Transverse colon (tissue), 4 donors: ENCODE data around the gene CPSF6. TPM values are rescaled to one million over a fixed set of nuclear protein-coding genes. Genes with fewer than 3 reads are reported as not detected.
"Not testable (repeated sequence)": the region's sequence is repeated elsewhere in the genome, so short reads cannot be mapped to it uniquely, and the experiment has no call there.

Source experiments
- DNase-seq: peaks from one replicate; pipeline ENCODE4 v3.0.0-alpha.2; 2019
- H3K27ac ChIP-seq, 4 donors: fragments of 200-600 bp; sonication (generic); 2 replicates each; pipeline ENCODE4 v1.5.1; 2016 to 2018; ENCODE audit warnings: inconsistent platforms in 4 of 4
- H3K27me3 ChIP-seq: fragments of 200-600 bp; sonication (generic); 2 replicates; pipeline ENCODE4 v1.5.1; 2017; ENCODE audit warnings: inconsistent platforms
- H3K36me3 ChIP-seq, 4 donors: fragments of 200-600 bp; sonication (generic); 2 replicates each; pipeline ENCODE4 v1.5.1; 2017 to 2019; ENCODE audit warnings: inconsistent platforms in 4 of 4
- H3K4me1 ChIP-seq, 4 donors: fragments of 200-600 bp; sonication (generic); 2 replicates each; pipeline ENCODE4 v1.5.1; 2017 to 2020; ENCODE audit warnings: inconsistent platforms in 4 of 4
- H3K4me3 ChIP-seq, 4 donors: fragments of 200-600 bp; sonication (generic); 1 replicate in 1 of 4; 2 replicates in 3 of 4; pipeline versions ENCODE4 v1.5.1 to v1.6.1; 2017 to 2019; ENCODE audit warnings: inconsistent platforms in 4 of 4
- H3K9me3 ChIP-seq, 2 donors: fragments of 200-600 bp; sonication (generic); 2 replicates each; pipeline ENCODE4 v1.5.1; 2017 to 2019; ENCODE audit warnings: inconsistent platforms in 2 of 2
- EP300 ChIP-seq: sonication (generic); formaldehyde crosslinking; IDR thresholded peaks from one replicate; pipeline ENCODE4 v1.6.1; 2017; ENCODE audit warnings: antibody characterized with exemption, low read depth
- POLR2A ChIP-seq: fragments of 450-650 bp; IDR thresholded peaks from one replicate; pipeline ENCODE4 v1.6.1; 2016; ENCODE audit warnings: antibody characterized with exemption, mild to moderate bottlenecking, moderate library complexity
- POLR2AphosphoS5 ChIP-seq, 3 donors: sonication (generic); formaldehyde crosslinking; IDR thresholded peaks; one replicate each; pipeline ENCODE4 v1.6.1; 2016; ENCODE audit warnings: antibody characterized with exemption in 3 of 3
- WGBS, 2 donors: methylation state at CpG; one replicate each; pipeline ENCODE4 v1.1.5; 2018; ENCODE audit warnings: low coverage in 1 of 2; 5-methylcytosine and 5-hydroxymethylcytosine counted together
- in situ Hi-C, 4 donors: fragments of 200-750 bp; cut with MboI; loops; one replicate each; pipeline versions ENCODE4 v1.15.0 to v1.15.1; 2017; ENCODE audit warnings: low sequenced_read_pairs in 3 of 4, low pct_ligation_motif_present in 1 of 4, low pct_unique_long_range_greater_than_20kb in 1 of 4
- intact Hi-C: fragments of 100-400 bp; cut with DNase I; formaldehyde crosslinking; loops from one replicate; pipeline ENCODE4 v1.15.1; 2023; ENCODE audit warnings: low total_unique reads
- total RNA-seq, 4 donors: library from RNA; depleted of rRNA; stranded (reverse); fragments of >200 nt; gene quantifications; one replicate each; pipeline ENCODE4 v1.1.0, GENCODE V29; 2016
- TF ChIP-seq, protein P1 (sequence below), 5 experiments: fragments of 200-600 bp in 3 of 5; fragments of 450-650 bp in 2 of 5; sonication (generic) in 3 of 5; IDR thresholded peaks; 1 replicate in 2 of 5; 2 replicates in 3 of 5; pipeline ENCODE4 v1.5.1; 2016 to 2017; ENCODE audit warnings: antibody characterized with exemption in 5 of 5, inconsistent platforms in 3 of 5, mild to moderate bottlenecking in 2 of 5, moderate library complexity in 1 of 5

CPSF6 gene, protein sequence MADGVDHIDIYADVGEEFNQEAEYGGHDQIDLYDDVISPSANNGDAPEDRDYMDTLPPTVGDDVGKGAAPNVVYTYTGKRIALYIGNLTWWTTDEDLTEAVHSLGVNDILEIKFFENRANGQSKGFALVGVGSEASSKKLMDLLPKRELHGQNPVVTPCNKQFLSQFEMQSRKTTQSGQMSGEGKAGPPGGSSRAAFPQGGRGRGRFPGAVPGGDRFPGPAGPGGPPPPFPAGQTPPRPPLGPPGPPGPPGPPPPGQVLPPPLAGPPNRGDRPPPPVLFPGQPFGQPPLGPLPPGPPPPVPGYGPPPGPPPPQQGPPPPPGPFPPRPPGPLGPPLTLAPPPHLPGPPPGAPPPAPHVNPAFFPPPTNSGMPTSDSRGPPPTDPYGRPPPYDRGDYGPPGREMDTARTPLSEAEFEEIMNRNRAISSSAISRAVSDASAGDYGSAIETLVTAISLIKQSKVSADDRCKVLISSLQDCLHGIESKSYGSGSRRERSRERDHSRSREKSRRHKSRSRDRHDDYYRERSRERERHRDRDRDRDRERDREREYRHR
- 10 to 100 TPM; 26.1 to 46.0 (median 33.8) TPM for total RNA-seq

DNA sequence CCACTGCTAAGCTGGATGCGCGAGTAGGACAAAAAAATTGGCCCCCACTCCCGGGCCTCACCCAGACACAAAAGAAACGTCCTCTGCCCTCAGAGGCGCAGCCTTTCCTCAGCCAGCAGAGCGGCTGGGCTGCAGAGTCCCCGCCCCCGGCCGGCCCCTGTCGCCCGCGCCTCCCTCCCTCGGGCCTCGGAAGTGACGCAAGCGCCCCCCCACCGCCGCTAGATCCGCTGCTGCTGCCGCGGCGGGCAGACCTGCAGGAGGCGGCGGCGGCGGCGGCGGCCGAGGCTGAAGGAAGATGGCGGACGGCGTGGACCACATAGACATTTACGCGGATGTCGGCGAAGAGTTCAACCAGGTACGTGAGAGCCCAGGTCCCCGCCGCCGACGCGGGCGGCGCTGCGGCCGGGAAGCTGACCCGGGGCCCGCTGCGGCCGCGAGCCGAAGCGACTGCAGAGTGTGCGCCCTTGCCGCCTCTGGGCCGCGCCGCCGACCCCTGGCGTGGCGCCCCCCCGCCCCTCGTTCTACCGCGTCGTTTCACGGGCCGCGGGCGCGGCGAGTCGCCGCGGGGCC lies at the start of gene CPSF6:
Gene CPSF6 (plus strand): TSS at position 218 of the 570 bp plus-strand sequence. CDS start 78 bp downstream, at position 296.
- Histone ChIP-seq H3K4me1 (peaks cover 19 to 50% (median 37%) of the 10 kb centered on the region in 4 donors), H3K36me3 (no peaks in the 10 kb centered on the region), H3K27me3 (no peaks in the 10 kb centered on the region), H3K9me3 (no peaks in the 10 kb centered on the region), H3K27ac (peak within 1 kb of the TSS; percentile 97 to 99 (median 98)), H3K4me3 (peak within 1 kb of the TSS; percentile 52 to 100 (median 90))
- 0 to 1% methylated on average over 2 to 43 of the region's 75 CpGs for WGBS, 2 donors
- peak; percentile 98 for DNase-seq
- intact Hi-C loops (no loop called here), in situ Hi-C loops (no loop called here)
- TF ChIP-seq POLR2AphosphoS5 (IDR thresholded peaks at IDR 0.05) = peak; percentile 98 to 99 (median 99)
- peak; percentile 95 for TF ChIP-seq POLR2A
- TF ChIP-seq EP300 = no peak
- TF ChIP-seq, protein P1, sequence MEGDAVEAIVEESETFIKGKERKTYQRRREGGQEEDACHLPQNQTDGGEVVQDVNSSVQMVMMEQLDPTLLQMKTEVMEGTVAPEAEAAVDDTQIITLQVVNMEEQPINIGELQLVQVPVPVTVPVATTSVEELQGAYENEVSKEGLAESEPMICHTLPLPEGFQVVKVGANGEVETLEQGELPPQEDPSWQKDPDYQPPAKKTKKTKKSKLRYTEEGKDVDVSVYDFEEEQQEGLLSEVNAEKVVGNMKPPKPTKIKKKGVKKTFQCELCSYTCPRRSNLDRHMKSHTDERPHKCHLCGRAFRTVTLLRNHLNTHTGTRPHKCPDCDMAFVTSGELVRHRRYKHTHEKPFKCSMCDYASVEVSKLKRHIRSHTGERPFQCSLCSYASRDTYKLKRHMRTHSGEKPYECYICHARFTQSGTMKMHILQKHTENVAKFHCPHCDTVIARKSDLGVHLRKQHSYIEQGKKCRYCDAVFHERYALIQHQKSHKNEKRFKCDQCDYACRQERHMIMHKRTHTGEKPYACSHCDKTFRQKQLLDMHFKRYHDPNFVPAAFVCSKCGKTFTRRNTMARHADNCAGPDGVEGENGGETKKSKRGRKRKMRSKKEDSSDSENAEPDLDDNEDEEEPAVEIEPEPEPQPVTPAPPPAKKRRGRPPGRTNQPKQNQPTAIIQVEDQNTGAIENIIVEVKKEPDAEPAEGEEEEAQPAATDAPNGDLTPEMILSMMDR (IDR thresholded peaks at IDR 0.05) = peak in 1 of 5 experiments; percentile 28

DNA sequence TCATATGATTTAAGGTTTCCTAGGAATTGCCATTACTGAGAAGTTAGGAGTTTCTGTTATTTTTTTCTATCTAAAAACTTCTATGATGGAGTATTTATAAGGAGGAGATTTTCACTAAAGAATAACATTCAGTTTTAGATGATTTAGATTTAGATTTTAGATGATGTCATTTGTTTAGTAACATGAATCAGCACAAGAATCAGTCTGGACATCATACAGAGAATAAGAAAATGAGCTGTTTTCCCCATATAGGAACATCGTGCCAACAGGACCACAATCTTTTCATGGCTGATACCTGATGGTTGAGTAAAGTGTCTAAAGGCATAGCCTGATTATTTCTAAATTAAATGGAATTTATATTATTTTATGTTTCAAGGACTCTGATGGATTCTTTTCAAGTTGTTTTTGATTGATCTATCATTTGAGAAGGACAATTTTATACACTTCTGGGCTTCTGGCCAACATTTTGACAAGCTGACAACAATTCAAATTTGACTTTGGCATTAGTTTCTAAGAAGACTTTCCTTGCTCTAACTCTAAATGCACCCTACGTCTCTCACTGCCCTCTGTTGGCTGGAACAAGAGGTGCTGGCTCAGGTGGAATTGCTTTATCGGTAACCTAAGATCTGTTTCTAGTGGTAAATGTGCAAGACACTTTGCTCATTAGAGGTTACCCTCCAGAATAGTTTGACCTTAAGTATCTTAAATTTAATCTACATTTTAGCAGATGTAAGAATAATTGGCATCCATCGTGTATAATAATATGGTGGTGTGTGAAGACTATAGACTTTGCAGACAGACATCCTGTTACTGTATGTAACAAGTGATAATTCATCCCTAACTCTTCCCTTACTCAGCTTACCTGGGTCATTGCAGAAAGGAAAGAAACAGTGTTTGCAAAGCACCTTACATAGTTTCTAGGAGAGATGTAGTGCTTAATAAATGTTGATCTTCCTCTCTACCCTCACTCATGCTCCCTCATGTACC lies 42.8 kb upstream of the CPSF6 start:
- in situ Hi-C loops = no loop called here
- peak; percentile 11 for DNase-seq
- H3K4me3 ChIP-seq = no peak overlapping the region
- H3K4me1 ChIP-seq = no peaks in the 10 kb centered on the region
- no peaks in the 10 kb centered on the region for H3K36me3 ChIP-seq
- intact Hi-C loops = no loop called here
- no peak for TF ChIP-seq POLR2A
- TF ChIP-seq, protein P1 (IDR thresholded peaks at IDR 0.05) = peak; percentile 28 to 53 (median 48)
- 62 to 65% methylated on average over 4 of the region's 4 CpGs for WGBS, 2 donors
- H3K27me3 ChIP-seq = no peaks in the 10 kb centered on the region
- peaks cover 16 to 24% of the 10 kb centered on the region in 2 donors for H3K9me3 ChIP-seq
- no peak overlapping the region for H3K27ac ChIP-seq

DNA sequence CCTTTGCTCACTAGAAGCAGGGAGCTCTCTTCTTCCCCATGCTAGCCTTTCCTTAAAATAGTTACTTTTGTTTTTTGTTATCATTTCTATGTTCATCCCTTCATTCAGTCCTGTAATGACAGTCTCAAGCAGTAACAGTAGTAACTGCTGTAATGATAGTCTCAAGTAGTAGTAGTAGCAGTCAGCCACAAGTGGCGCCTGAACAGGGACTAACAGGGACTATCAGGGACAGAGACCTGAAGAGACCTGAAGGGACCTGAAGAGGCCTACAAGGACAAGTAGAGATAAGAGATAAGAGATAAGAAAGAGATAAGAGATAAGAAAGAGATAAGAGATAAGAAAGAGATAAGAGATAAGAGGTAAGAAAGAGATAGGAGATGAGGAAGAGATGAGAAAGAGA lies 39.4 kb upstream of the CPSF6 start:
- intact Hi-C loops, H3K36me3 ChIP-seq, H3K4me3 ChIP-seq, H3K4me1 ChIP-seq, in situ Hi-C loops, H3K27ac ChIP-seq, DNase-seq, H3K27me3 ChIP-seq: not testable (repeated sequence)
- peaks cover 16 to 24% of the 10 kb centered on the region in 2 donors for H3K9me3 ChIP-seq
- WGBS, 2 donors = 84 to 100% methylated on average over 1 of the region's 1 CpG

DNA sequence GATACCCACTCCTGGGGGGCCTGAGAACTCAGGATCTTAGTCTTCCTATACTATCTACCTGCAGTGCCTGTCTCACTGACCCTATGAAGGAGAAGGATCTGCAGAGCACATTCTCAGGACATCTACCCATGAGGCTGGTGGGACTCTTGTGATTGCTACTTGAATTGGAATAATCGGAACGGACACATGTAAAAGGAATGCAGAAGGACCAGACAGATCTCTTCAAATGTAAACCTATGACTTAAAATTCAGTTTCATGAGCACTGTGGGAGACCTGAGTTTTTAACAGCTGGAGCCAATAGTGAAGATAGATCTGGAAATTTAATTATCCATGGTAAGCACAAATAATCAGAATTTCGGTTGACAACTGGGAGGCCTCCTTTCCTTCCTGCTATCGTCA lies 35.2 kb upstream of the CPSF6 start:
- Histone ChIP-seq H3K4me3 (no peak overlapping the region), H3K27ac (no peak overlapping the region), H3K27me3 (no peaks in the 10 kb centered on the region), H3K4me1 (no peaks in the 10 kb centered on the region), H3K9me3 (peaks cover 9 to 17% of the 10 kb centered on the region in 2 donors), H3K36me3 (no peaks in the 10 kb centered on the region)
- intact Hi-C loops = no loop called here
- no peak for TF ChIP-seq EP300
- TF ChIP-seq, protein P1 (IDR thresholded peaks at IDR 0.05) = no peak
- TF ChIP-seq POLR2A = no peak
- no peak for TF ChIP-seq POLR2AphosphoS5 (IDR thresholded peaks at IDR 0.05)
- in situ Hi-C loops = no loop called here
- no peak for DNase-seq
- 62 to 100% methylated on average over 2 to 4 of the region's 4 CpGs for WGBS, 2 donors
